GM06990 (cell line): ENCODE measurements around the gene POLR2A.

ENCODE experiments used
- DNase-seq: peaks from one replicate; pipeline ENCODE4 v3.0.0-alpha.2; 2011; ENCODE audit not compliant: insufficient read length; ENCODE audit errors: extremely low read depth
- H3K27me3 ChIP-seq: replicated peaks from 2 replicates; pipeline ENCODE4 v1.6.0; 2011; ENCODE audit warnings: low read length; ENCODE audit not compliant: control insufficient read depth, insufficient read depth
- H3K36me3 ChIP-seq: 2 replicates; pipeline ENCODE4 v1.5.1; 2011; ENCODE audit warnings: low read length; ENCODE audit not compliant: control insufficient read depth, insufficient read depth
- H3K4me3 ChIP-seq: replicated peaks from 2 replicates; pipeline ENCODE4 v1.5.1; 2011; ENCODE audit warnings: low read depth, mild to moderate bottlenecking, control low read depth, low read length
- CTCF ChIP-seq: IDR thresholded peaks from 2 replicates; pipeline ENCODE4 v1.5.1; 2011; ENCODE audit warnings: low read length, control low read depth, mild to moderate bottlenecking, inconsistent platforms; ENCODE audit not compliant: insufficient read depth, poor library complexity, severe bottlenecking

The POLR2A gene

GRCh38 chr17:7502171-7502847 is 18.1 kb downstream of the POLR2A start:
- TF ChIP-seq CTCF, result no peak
- no peaks in the 10 kb centered on the region for H3K27me3 ChIP-seq
- H3K36me3 ChIP-seq, result peaks cover 50% of the 10 kb centered on the region
- H3K4me3 ChIP-seq, result no peak overlapping the region
- no peak for DNase-seq

- Histone ChIP-seq H3K36me3 (peaks cover 44% of the 10 kb centered on the region), H3K4me3 (no peak overlapping the region), H3K27me3 (no peaks in the 10 kb centered on the region)
- TF ChIP-seq CTCF, result peak; percentile 22
- no peak for DNase-seq
Observed at GRCh38 chr17:7502987-7503386, 18.8 kb downstream of the POLR2A start.

GRCh38 chr17:7503521-7503920 is 19.4 kb downstream of the POLR2A start:
- DNase-seq, result no peak
- Histone ChIP-seq H3K4me3 (no peak overlapping the region), H3K36me3 (peaks cover 46% of the 10 kb centered on the region), H3K27me3 (no peaks in the 10 kb centered on the region)
- no peak for TF ChIP-seq CTCF

GRCh38 chr17:7508145-7508544 is 24.0 kb downstream of the POLR2A start:
- TF ChIP-seq CTCF, result no peak
- Histone ChIP-seq H3K27me3 (no peaks in the 10 kb centered on the region), H3K36me3 (peaks cover 43% of the 10 kb centered on the region), H3K4me3 (no peak overlapping the region)
- no peak for DNase-seq

- H3K27me3 ChIP-seq, result no peaks in the 10 kb centered on the region
- no peak overlapping the region for H3K4me3 ChIP-seq
- no peak for TF ChIP-seq CTCF
- H3K36me3 ChIP-seq, result peaks cover 44% of the 10 kb centered on the region
- DNase-seq, result no peak
Observed at GRCh38 chr17:7508846-7509245, 24.7 kb downstream of the POLR2A start.

- no peak for TF ChIP-seq CTCF
- H3K4me3 ChIP-seq, result no peak overlapping the region
- H3K27me3 ChIP-seq, result no peaks in the 10 kb centered on the region
- peaks cover 44% of the 10 kb centered on the region for H3K36me3 ChIP-seq
- no peak for DNase-seq
Observed at GRCh38 chr17:7509937-7510336, 25.8 kb downstream of the POLR2A start.
